Heart right ventricle (tissue), 16 donors: ENCODE measurements around the gene MBTPS1. TPM values are rescaled to one million over a fixed set of nuclear protein-coding genes. Genes with fewer than 3 reads are reported as not detected.

ENCODE experiments used
- ATAC-seq, 8 donors: fragments of 200-7000 bp; cut with Tn5 transposase; one replicate each; pipeline ENCODE4 v1.9.1; 2020; ENCODE audit warnings: mild to moderate bottlenecking in 8 of 8, moderate library complexity in 8 of 8, moderate number of reproducible peaks in 1 of 8
- DNase-seq, 2 donors: peaks; one replicate each; pipeline ENCODE4 v3.0.0-alpha.2; 2020
- H3K27ac ChIP-seq, 10 donors: fragments of 200-600 bp; sonication (generic) in 2 of 10; one replicate each; pipeline versions ENCODE4 v1.5.0 to v1.8.0; 2020 to 2022; ENCODE audit warnings: mild to moderate bottlenecking in 3 of 10
- H3K27me3 ChIP-seq, 7 donors: fragments of 200-600 bp; one replicate each; pipeline ENCODE4 v1.8.0; 2021 to 2022; ENCODE audit warnings: mild to moderate bottlenecking in 2 of 7
- H3K36me3 ChIP-seq, 9 donors: fragments of 200-600 bp; sonication (generic) in 1 of 9; one replicate each; pipeline versions ENCODE4 v1.5.0 to v1.8.0; 2020 to 2022; ENCODE audit warnings: mild to moderate bottlenecking in 2 of 9
- H3K4me1 ChIP-seq, 9 donors: fragments of 200-600 bp; sonication (generic) in 1 of 9; one replicate each; pipeline versions ENCODE4 v1.5.0 to v1.8.0; 2020 to 2022; ENCODE audit warnings: mild to moderate bottlenecking in 4 of 9
- H3K4me3 ChIP-seq, 10 donors: fragments of 200-600 bp; sonication (generic) in 2 of 10; one replicate each; pipeline versions ENCODE4 v1.5.0 to v1.8.0; 2020 to 2022; ENCODE audit warnings: mild to moderate bottlenecking in 7 of 10, moderate library complexity in 2 of 10
- H3K9me3 ChIP-seq, 11 donors: fragments of 200-600 bp in 10 of 11; sonication (generic) in 2 of 11; one replicate each; pipeline versions ENCODE4 v1.5.0 to v1.8.0; 2013 to 2022; ENCODE audit warnings: mild to moderate bottlenecking in 2 of 11, control low read depth in 1 of 11, moderate library complexity in 1 of 11
- CTCF ChIP-seq, 9 donors: fragments of 200-600 bp; sonication (generic) in 2 of 9; IDR thresholded peaks; one replicate each; pipeline versions ENCODE4 v1.5.0 to v1.8.0; 2021 to 2022; ENCODE audit warnings: antibody characterized with exemption in 9 of 9, mild to moderate bottlenecking in 5 of 9, moderate library complexity in 1 of 9
- WGBS, 2 donors: extraction: QIAGEN DNeasy Blood & Tissue Kit; methylation state at CpG; one replicate each; pipeline ENCODE4 v1.1.7; 2013; ENCODE audit warnings: inconsistent platforms in 1 of 2; 5-methylcytosine and 5-hydroxymethylcytosine counted together
- intact Hi-C, 10 donors: fragments of 100-400 bp; cut with DNase I; formaldehyde crosslinking; loops; one replicate each; pipeline versions ENCODE4 v1.11.1 to v1.14.2; 2022
- polyA plus RNA-seq, 2 donors: library from polyadenylated mRNA; stranded (reverse); fragments of 200-250 nt; gene quantifications; one replicate each; pipeline ENCODE4 v1.2.3, GENCODE V29; 2013
- total RNA-seq, 10 donors: library from RNA; stranded (reverse); fragmentation: NEBNext Ultra II Directional in 3 of 10; extraction: Animal tissue kit (Norgen Biotek cat#: 25700) in 3 of 10; gene quantifications; one replicate each; pipeline versions ENCODE4 v1.2.1 to v1.2.4, GENCODE V29; 2021 to 2023
- donor health status: Arrhythmogenic right ventricular cardiomyopathy.
- donor health status: ischemic (EF 13 %, LVEDD 7.1; RV severe dilation, severe dysfunction).
- donor health status: healthy with polysubstance abuse.
- donor health status: DM: no; HTN: yes; CAD: no.
- donor health status: DM: no; HTN: no; CAD: no.
- donor health status: ischemic (EF 25% LVEDD 6.9; RV normal size, moderate dysfunction).
- donor health status: ischemic (EF 25% LVEDD 5.7; RV mildly dilated, moderate dysfunction).
- donor health status: healthy.
- donor health status: DM: yes; HTN: yes; CAD: no.
- donor health status: Ischemic cardiomyopathy.
- donor health status: ischemic (EF 35%, LVEDD 5.7; RV mildly dilated, moderate dysfunction).
- donor health status: nonischemic (EF 11% LVEDD 7.7; RV severe dilation, severe dysfunction).
- donor health status: DM: yes; HTN: yes; CAD: no.
- donor health status: PGD.
- donor health status: ischemic (EF 29% LVEDD 5.4; RV normal size, mild dysfunction).
- donor health status: nonischemic (EF 23%, LVEDD 6.1; RV moderate dilation, normal function).

MBTPS1 gene
- total and polyA plus RNA-seq, 12 donors = 41.4 to 122 (median 66.0) TPM

GRCh38 chr16:84137287-84137686 is 20.5 kb upstream of the MBTPS1 start:
- DNase-seq = no peak
- WGBS, 2 donors = 87 to 88% methylated on average over 7 to 8 of the region's 8 CpGs
- intact Hi-C loops = no loop called here

GRCh38 chr16:84136331-84137125 is 19.8 kb upstream of the MBTPS1 start:
- Histone ChIP-seq H3K4me1 (peaks cover 0 to 22% (median 9%) of the 10 kb centered on the region in 9 donors), H3K9me3 (no peaks in the 10 kb centered on the region), H3K27ac (no peak overlapping the region), H3K4me3 (no peak overlapping the region), H3K36me3 (peaks cover 0 to 9% (median 0%) of the 10 kb centered on the region in 9 donors), H3K27me3 (no peaks in the 10 kb centered on the region)
- no peak for TF ChIP-seq CTCF (IDR thresholded peaks at IDR 0.05)
- no peak for DNase-seq
- 94% methylated on average over 11 of the region's 11 CpGs for WGBS, 2 donors
- intact Hi-C loops = no loop called here
- no peak for ATAC-seq

More at GRCh38 chr16:84137287-84137686, 20.5 kb upstream of the MBTPS1 start:
- no peaks in the 10 kb centered on the region for H3K27me3 ChIP-seq
- H3K4me3 ChIP-seq = no peak overlapping the region
- TF ChIP-seq CTCF (IDR thresholded peaks at IDR 0.05) = no peak
- H3K9me3 ChIP-seq = no peaks in the 10 kb centered on the region
- peak in 1 of 8 donors; percentile 25 for ATAC-seq
- peaks cover 0 to 9% (median 0%) of the 10 kb centered on the region in 9 donors for H3K36me3 ChIP-seq
- H3K4me1 ChIP-seq = peaks cover 0 to 22% (median 9%) of the 10 kb centered on the region in 9 donors
- H3K27ac ChIP-seq = no peak overlapping the region

- H3K4me1 ChIP-seq = peaks cover 0 to 6% (median 0%) of the 10 kb centered on the region in 9 donors
- no peak for ATAC-seq
- no peak overlapping the region for H3K4me3 ChIP-seq
- H3K36me3 ChIP-seq = peaks cover 0 to 43% (median 14%) of the 10 kb centered on the region in 9 donors
- intact Hi-C loops = no loop called here
- H3K27ac ChIP-seq = no peak overlapping the region
- WGBS, 2 donors = 88 to 89% methylated on average over 7 of the region's 7 CpGs
- no peak for TF ChIP-seq CTCF (IDR thresholded peaks at IDR 0.05)
- no peaks in the 10 kb centered on the region for H3K9me3 ChIP-seq
- H3K27me3 ChIP-seq = no peaks in the 10 kb centered on the region
- DNase-seq = no peak
Observed at GRCh38 chr16:84132527-84133285, 16.0 kb upstream of the MBTPS1 start.

GRCh38 chr16:84131117-84131516 is 14.4 kb upstream of the MBTPS1 start:
- TF ChIP-seq CTCF (IDR thresholded peaks at IDR 0.05) = no peak
- H3K4me3 ChIP-seq = no peak overlapping the region
- intact Hi-C loops = no loop called here
- no peaks in the 10 kb centered on the region for H3K9me3 ChIP-seq
- H3K27me3 ChIP-seq = no peaks in the 10 kb centered on the region
- DNase-seq = no peak
- no peaks in the 10 kb centered on the region for H3K4me1 ChIP-seq
- peaks cover 0 to 59% (median 14%) of the 10 kb centered on the region in 9 donors for H3K36me3 ChIP-seq
- ATAC-seq = no peak
- no peak overlapping the region for H3K27ac ChIP-seq
- 75 to 78% methylated on average over 5 of the region's 5 CpGs for WGBS, 2 donors
